ENCODE data around the gene RPS18.

GRCh38 chr6:33290459-33290858, 18.6 kb downstream of the RPS18 start:
- TF ChIP-seq ZNF282 (IDR thresholded peaks at IDR 0.05; ENCODE audit: partially characterized antibody) = no peak
- TF ChIP-seq CEBPG (CRISPR knock-in tag; IDR thresholded peaks at IDR 0.05) = no peak

Measured in HepG2 (cell line).